Measurements from ENCODE around the gene CTSA.

Gene CTSA

DNA sequence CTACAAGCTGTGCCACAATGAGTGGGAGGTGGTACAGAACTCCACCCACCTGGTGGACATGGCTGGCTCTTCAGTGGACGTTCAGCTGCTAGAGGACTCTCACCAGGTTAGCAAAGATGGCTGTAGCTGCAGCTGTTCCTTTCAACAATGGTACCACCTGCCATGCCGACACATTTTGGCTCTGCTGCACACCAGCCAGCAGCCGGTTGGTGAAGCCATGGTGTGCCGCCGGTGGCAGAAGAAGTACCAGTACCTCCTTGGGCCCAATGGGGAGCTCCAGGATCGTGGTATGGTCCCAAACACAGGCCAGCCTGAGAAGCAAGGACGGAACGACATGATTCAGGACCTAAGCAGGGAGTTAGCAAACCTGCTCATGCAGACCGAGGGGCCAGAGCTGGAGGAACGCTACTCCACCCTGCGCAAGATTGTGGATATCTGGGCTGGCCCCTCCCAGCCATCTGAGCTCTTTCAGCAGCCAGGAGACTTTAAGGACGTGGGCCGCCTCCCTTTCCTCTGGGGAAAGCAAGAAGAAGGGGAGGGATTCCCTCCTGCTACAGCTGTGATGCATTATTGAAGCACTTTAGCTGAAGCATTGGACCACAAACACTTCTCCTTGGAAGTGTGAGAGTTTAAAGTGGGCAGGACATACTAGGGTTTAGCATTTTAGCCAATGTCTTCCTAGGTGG is 12.9 kb upstream of the CTSA start:
- H3K4me3 ChIP-seq (replicated peaks; ENCODE audit: low read depth, low read length) = no peak overlapping the region
- DNase-seq (ENCODE audit: low read depth) = no peak
- TF ChIP-seq, protein P1, sequence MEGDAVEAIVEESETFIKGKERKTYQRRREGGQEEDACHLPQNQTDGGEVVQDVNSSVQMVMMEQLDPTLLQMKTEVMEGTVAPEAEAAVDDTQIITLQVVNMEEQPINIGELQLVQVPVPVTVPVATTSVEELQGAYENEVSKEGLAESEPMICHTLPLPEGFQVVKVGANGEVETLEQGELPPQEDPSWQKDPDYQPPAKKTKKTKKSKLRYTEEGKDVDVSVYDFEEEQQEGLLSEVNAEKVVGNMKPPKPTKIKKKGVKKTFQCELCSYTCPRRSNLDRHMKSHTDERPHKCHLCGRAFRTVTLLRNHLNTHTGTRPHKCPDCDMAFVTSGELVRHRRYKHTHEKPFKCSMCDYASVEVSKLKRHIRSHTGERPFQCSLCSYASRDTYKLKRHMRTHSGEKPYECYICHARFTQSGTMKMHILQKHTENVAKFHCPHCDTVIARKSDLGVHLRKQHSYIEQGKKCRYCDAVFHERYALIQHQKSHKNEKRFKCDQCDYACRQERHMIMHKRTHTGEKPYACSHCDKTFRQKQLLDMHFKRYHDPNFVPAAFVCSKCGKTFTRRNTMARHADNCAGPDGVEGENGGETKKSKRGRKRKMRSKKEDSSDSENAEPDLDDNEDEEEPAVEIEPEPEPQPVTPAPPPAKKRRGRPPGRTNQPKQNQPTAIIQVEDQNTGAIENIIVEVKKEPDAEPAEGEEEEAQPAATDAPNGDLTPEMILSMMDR (IDR thresholded peaks at IDR 0.05; ENCODE audit: low read length, missing control alignments) = no peak

DNA sequence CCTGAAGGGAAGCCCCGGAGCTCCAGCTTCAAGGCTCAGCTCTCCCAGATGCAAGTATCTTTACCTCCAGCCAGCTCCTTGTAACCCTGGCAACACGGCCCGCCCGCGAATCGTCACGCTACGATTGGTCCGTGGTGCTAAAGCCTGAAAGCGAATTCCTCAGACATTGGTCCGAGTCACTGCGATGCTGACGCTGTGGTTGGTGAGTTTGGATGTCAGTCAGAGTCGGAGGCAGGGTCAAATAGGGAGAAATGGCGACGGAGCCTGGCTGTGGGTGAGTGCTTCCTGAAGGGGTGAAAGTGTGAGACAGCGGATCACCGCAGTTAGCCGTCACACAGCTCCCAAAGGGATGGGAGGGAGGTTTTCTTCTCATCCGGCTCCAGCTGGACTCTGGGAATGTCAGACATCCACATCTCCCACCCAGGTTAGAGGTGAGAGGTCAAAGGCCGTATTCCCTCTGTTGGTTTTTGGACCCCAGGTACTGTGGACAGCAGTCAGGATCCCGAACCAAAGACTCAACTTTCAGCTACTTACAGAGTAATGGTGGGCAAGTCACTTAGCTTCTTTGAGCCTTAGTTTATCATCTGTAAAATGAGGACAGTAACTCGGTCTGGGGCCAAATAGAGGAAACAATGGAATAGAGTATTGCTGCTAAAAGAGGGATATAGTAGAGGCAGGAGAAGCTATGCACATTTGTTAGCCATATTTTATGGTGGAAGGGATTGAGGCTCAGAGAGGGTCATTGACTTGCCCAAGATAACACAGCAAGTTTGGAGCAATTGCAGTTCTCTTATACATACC is 9.9 kb upstream of the CTSA start, which contains the start of gene ZSWIM1:
ZSWIM1 (plus strand) TSS at position 240 of the 801 bp plus-strand sequence. CDS start 1,366 bp downstream, outside the sequence.
- peak; percentile 99 for DNase-seq (ENCODE audit: low read depth)
- TF ChIP-seq, protein P1 (IDR thresholded peaks at IDR 0.05; ENCODE audit: low read length, missing control alignments) = no peak
- H3K4me3 ChIP-seq (replicated peaks; ENCODE audit: low read depth, low read length) = peak within 1 kb of the TSS; percentile 97

DNA sequence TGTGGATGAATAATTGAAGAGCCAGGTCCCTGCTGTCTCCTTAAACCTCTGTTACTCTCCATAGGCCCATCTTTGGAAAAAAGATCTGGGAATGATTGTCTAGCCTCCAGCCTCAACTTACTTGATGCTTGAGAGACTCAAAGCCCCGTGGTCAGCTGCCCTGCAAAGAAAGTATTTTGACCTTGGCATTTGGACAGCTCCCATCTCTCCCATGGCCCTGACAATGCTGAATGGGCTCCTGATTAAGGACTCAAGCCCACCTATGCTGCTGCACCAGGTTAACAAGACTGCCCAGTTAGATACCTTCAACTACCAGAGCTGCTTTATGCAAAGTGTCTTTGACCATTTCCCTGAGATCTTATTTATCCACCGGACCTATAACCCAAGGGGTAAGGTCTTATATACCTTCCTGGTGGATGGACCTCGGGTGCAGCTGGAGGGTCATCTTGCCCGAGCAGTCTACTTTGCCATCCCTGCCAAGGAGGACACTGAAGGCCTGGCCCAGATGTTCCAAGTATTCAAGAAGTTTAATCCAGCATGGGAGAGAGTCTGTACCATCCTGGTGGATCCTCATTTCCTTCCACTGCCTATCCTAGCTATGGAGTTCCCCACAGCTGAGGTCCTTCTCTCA is 8.6 kb upstream of the CTSA start:
- DNase-seq (ENCODE audit: low read depth) = no peak
- H3K4me3 ChIP-seq (replicated peaks; ENCODE audit: low read depth, low read length) = no peak overlapping the region
- TF ChIP-seq, protein P1 (IDR thresholded peaks at IDR 0.05; ENCODE audit: low read length, missing control alignments) = no peak

DNA sequence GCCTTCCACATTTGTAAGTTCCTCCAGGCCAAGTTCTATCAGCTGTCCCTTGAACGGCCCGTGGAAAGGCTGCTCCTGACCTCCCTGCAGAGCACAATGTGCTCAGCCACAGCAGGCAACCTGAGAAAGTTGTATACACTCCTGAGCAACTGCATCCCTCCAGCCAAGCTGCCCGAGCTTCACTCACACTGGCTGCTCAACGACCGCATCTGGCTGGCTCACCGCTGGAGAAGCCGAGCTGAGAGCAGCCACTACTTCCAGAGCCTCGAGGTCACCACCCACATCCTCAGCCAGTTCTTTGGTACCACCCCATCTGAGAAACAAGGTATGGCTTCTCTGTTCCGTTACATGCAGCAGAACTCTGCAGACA is 8.1 kb upstream of the CTSA start:
- DNase-seq (ENCODE audit: low read depth) = no peak
- TF ChIP-seq, protein P1 (IDR thresholded peaks at IDR 0.05; ENCODE audit: low read length, missing control alignments) = no peak
- no peak overlapping the region for H3K4me3 ChIP-seq (replicated peaks; ENCODE audit: low read depth, low read length)

DNA sequence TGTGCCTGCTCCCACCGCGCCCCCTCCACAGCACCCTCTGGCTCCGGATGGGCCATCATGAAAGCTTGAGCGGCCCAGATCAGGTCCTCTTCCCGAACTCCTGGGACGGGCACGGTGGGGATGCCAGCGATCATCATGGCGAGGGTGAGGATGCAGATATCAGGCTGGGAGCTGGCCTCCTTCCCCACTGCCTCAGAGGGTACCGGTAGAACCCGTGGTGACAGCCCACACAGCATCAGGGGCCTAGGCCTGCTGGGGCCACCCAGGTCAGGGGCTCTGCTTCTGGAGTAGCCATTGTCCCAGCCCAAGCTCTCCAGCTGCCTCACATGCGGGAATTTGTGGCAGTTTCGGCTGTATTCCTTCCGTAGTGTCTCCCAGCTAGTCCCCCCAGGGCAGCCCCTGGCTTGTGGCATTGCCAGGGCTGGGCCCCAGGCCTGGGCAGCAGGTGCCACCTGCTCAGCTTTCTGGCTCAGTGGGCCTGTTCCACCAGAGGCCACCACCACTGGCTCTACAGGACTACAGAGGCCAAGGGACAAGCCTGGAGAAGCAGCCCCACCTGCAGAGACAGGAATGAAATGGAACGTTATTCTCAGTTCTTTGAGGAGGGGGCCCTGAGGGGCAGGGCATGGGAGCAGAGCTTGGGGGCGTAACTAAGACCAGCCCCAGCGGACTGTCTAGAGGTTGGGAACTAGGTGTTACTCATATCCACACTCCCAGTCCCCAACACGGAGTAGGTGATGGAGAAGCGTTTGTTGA is 4.4 kb upstream of the CTSA start:
- H3K4me3 ChIP-seq (replicated peaks; ENCODE audit: low read depth, low read length) = no peak overlapping the region
- TF ChIP-seq, protein P1 (IDR thresholded peaks at IDR 0.05; ENCODE audit: low read length, missing control alignments) = no peak
- no peak for DNase-seq (ENCODE audit: low read depth)

DNA sequence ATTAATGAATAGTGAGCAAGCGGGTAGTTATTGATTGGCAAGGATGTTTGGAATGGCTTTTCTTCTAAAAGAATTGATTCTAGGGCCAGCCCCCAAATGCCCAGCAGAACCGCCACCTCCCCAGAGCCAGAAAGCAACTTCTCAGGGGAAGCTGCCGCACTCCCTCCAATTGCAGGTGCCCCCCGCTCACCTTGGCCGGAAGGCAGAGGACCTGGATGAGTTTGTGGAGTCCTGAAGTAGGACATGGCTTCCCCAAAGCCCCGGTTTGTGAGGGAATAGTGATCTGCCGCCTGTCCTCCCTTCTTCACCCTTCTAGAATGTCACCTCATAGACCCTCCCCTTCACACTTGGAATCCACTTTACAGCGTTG is 3.8 kb upstream of the CTSA start, which contains the start of gene SPATA25:
SPATA25 (minus strand) TSS at position 277 of the 370 bp plus-strand sequence; CDS start at position 245, 32 bp downstream.
- TF ChIP-seq, protein P1 (IDR thresholded peaks at IDR 0.05; ENCODE audit: low read length, missing control alignments) = no peak
- no peak within 1 kb of the TSS for H3K4me3 ChIP-seq (replicated peaks; ENCODE audit: low read depth, low read length)
- no peak for DNase-seq (ENCODE audit: low read depth)
